IPS DF 6.9 (cell line): ENCODE results near the gene ABCG1.

Source experiments
- DNase-seq: peaks from one replicate; pipeline ENCODE4 v3.0.0-alpha.2; 2013; ENCODE audit warnings: low read depth, low spot score
- H3K27ac ChIP-seq: one replicate; pipeline ENCODE4 v1.5.1; 2013; ENCODE audit warnings: low read length, control low read depth
- H3K27me3 ChIP-seq: 2 replicates; pipeline ENCODE4 v1.6.1; 2013; ENCODE audit warnings: mild to moderate bottlenecking, low read length; ENCODE audit not compliant: control insufficient read depth, insufficient read depth
- H3K36me3 ChIP-seq: 2 replicates; pipeline ENCODE4 v1.6.1; 2013; ENCODE audit warnings: low read length; ENCODE audit not compliant: control insufficient read depth, insufficient read depth
- H3K4me1 ChIP-seq: 2 replicates; pipeline ENCODE4 v1.6.1; 2013; ENCODE audit warnings: low read length; ENCODE audit not compliant: control insufficient read depth, insufficient read depth
- H3K4me3 ChIP-seq: 2 replicates; pipeline ENCODE4 v1.5.1; 2013; ENCODE audit warnings: mild to moderate bottlenecking, low read length
- H3K9me3 ChIP-seq: 2 replicates; pipeline ENCODE4 v1.6.1; 2013; ENCODE audit warnings: low read length, inconsistent platforms; ENCODE audit not compliant: control insufficient read depth, insufficient read depth
- WGBS: extraction: QIAGEN DNeasy Blood & Tissue Kit; methylation state at CpG from one replicate; pipeline ENCODE4 v1.1.7; 2013; ENCODE audit warnings: mixed read lengths, missing lambda C conversion rate; ENCODE audit not compliant: insufficient read length, insufficient coverage; 5-methylcytosine and 5-hydroxymethylcytosine counted together

ABCG1 gene

DNA sequence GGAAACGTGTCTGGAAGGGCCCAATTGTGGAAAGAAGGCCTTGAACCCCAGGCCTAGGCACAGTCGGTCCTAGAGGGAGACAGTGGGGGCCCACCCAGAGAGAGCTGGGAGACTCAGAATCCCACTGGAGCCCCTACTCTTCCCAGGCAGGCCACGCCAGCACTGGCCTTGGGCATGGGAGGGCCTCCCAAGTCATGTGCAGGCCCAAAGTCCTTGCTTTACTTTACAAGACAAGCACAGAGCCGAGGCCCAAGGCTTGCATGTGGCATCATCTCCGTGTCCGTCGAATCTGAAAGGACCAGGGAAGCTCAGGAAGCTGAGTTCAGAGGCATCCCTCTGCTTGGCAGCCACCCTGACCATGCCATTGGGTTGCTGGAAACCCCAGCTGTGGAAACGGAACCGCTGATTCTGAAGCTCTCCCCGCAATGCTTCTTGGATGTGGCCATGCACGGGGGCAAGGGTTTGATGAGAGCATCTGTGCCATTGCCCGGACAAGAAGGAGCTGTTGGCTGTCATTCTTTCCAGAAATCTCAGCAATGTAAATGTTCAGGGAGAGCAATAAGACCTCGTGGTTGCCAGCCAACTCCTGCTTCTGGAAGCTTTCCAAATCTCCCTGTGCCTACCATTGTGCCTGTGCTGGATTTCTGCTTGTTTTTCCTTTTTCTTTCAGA, 32.8 kb downstream of the ABCG1 start:
- H3K4me3 ChIP-seq = no peak overlapping the region
- H3K27ac ChIP-seq = no peak overlapping the region
- no peaks in the 10 kb centered on the region for H3K36me3 ChIP-seq
- H3K27me3 ChIP-seq = no peaks in the 10 kb centered on the region
- H3K4me1 ChIP-seq = no peaks in the 10 kb centered on the region
- no CpG with 5 or more reads among the region's 13 CpGs for WGBS
- DNase-seq = no peak
- no peaks in the 10 kb centered on the region for H3K9me3 ChIP-seq

DNA sequence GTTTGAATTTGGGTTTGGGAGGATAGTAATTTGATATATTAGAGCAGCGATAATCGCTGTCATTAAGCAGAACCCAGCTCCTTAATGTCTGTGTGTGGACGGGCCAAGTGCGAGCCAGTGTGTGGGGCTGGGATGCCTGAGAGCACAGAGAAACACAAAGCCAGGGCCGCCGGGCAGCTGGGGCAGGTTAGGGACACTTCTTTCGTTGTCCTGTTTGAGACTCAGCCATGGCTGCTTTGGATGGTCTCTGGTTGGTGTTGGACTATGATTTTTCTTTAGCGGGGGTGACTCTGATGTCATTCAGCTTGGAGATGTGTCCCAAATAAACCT, 33.4 kb downstream of the ABCG1 start:
- no CpG with 5 or more reads among the region's 8 CpGs for WGBS
- Histone ChIP-seq H3K9me3 (no peaks in the 10 kb centered on the region), H3K4me1 (no peaks in the 10 kb centered on the region), H3K27me3 (no peaks in the 10 kb centered on the region), H3K36me3 (no peaks in the 10 kb centered on the region), H3K4me3 (no peak overlapping the region), H3K27ac (no peak overlapping the region)
- no peak for DNase-seq

DNA sequence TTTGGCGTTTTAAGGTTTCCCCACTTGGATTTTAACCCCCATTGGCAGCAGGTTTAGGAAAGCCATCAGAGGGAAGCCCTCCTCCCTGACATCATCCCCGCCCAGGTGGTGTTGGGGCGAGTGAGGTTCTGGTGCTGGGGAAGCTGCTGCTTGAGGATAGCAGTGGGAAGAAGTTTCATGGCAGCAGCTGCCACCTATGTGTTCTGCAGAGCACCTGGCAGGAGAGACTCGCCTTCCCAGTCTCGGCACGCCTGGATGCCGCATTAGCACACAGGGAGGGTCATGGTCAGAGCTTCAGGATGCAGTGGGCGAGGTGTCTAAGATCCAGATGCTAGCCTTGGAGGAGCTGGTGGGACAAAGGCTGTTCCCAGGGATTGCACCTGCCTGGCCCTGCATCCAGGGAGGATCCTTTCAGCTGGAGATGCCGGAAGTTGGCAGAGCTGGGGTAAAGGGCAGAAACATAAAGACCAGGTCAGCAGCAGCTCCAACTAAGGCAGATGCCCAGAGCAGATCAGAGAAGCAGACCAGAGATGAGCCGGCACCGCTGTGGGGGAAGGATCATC, 33.9 kb downstream of the ABCG1 start:
- no peaks in the 10 kb centered on the region for H3K9me3 ChIP-seq
- no peaks in the 10 kb centered on the region for H3K36me3 ChIP-seq
- H3K27ac ChIP-seq = no peak overlapping the region
- WGBS = no CpG with 5 or more reads among the region's 11 CpGs
- DNase-seq = no peak
- no peaks in the 10 kb centered on the region for H3K4me1 ChIP-seq
- no peak overlapping the region for H3K4me3 ChIP-seq
- H3K27me3 ChIP-seq = no peaks in the 10 kb centered on the region

DNA sequence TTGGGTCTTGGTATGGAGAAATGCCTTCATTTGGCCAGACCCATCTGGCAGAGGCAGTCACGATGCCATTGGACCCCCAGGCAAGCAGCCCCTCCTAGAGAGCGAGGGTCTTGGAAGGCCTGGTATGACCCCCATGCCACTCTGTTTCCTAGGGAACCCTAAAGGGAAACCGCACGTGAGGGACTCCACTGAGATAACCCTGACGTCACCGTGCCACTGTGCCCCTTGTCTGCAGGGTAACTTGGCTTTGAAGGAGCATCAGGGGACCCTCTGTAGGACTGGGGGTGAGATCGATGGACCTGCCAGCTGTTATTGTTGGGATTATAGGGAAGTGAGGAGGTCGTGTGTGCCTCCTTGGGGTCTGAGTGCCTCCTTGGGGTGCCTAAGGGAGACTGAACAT, 34.5 kb downstream of the ABCG1 start:
- no peak overlapping the region for H3K4me3 ChIP-seq
- no CpG with 5 or more reads among the region's 8 CpGs for WGBS
- no peaks in the 10 kb centered on the region for H3K36me3 ChIP-seq
- H3K27me3 ChIP-seq = no peaks in the 10 kb centered on the region
- H3K4me1 ChIP-seq = no peaks in the 10 kb centered on the region
- DNase-seq = no peak
- no peaks in the 10 kb centered on the region for H3K9me3 ChIP-seq
- H3K27ac ChIP-seq = no peak overlapping the region

DNA sequence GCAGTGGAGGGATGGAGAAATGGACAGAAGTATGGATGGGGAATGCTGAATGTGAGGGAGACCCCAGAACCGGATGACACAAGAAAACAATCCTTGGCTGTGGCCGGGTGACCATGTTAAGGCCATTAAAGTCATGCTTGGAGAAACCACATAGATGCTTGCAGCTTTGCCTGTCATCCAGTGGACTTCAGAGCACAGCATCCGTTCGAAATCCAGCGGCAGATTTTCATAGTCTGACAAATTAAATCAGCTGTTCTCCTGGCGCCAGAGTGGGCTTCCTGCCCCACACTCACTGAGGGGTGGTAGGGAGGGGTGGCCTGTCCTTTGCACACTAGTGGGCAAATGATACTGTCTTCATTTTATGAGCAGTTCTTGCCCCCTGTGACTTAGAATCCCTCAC, 35.1 kb downstream of the ABCG1 start:
- DNase-seq = no peak
- Histone ChIP-seq H3K4me1 (no peaks in the 10 kb centered on the region), H3K4me3 (no peak overlapping the region), H3K27ac (no peak overlapping the region), H3K9me3 (no peaks in the 10 kb centered on the region), H3K36me3 (no peaks in the 10 kb centered on the region), H3K27me3 (no peaks in the 10 kb centered on the region)
- no CpG with 5 or more reads among the region's 6 CpGs for WGBS

DNA sequence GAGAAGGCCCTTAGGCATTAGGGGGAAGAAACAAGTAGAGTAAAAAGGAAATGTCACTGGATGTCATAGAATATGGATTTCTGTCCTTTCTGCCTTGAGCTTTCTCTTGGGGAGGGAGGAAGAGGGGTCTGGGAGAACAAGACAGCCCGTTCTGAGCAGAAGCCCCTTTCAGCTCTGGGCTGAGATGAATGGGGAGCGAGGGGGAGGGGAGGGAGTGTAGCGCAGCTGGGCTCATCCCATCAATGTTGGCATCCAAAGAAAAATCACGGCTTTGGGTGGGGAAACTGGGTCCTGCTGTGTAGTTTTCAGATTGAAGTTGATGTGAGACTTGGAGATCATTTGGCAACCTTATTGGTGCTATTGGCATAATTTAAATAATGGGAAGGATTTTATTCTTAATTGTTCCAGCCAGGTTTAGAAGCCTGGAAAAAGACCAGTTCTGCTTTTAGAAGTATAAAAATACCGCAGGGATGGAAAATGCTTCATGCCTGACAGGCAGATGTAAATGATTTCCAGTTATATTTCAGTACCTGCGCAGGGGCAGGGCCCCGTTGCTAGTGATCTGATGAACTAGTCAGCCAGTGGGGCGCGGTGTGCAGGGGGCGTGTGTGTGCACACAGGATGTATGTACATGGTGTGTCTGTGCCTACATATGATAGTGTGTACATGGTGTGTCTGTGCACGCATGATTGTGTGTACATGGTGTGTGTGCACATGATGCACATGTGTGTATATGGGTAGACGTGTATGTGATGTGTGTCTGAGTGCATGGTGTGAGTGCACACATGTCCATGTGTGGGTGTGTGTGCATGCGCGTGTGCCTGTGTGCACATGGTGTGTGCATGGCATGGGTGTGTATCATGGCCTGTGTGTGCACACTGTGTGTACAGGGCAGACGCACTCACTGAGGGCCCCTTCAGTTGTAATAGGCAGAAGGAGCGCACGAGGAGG, 36.0 kb downstream of the ABCG1 start:
- no peaks in the 10 kb centered on the region for H3K9me3 ChIP-seq
- H3K27me3 ChIP-seq = no peaks in the 10 kb centered on the region
- no CpG with 5 or more reads among the region's 17 CpGs for WGBS
- H3K4me1 ChIP-seq = no peaks in the 10 kb centered on the region
- no peaks in the 10 kb centered on the region for H3K36me3 ChIP-seq
- no peak overlapping the region for H3K27ac ChIP-seq
- DNase-seq = no peak
- H3K4me3 ChIP-seq = no peak overlapping the region

DNA sequence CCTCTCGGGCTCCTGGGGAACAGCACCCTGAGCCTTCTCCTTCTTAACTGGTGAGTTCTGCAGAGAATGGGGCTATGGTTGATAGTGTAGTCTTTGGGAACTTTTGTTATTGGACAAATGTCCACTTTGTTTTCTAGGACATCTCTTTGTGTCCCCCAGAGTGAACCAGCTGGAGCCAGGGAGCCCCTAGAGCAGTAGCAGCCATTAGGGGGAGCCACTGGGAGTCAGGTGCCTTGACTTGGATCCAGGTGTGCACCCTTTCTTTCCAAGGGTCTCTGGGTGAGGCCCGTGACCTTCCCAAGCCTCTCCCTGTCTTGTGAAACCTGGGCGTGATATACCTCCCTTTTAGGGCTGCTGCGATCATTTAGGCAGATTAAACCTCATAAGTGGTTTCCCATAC, 36.9 kb downstream of the ABCG1 start:
- Histone ChIP-seq H3K9me3 (no peaks in the 10 kb centered on the region), H3K36me3 (no peaks in the 10 kb centered on the region), H3K27ac (no peak overlapping the region), H3K27me3 (no peaks in the 10 kb centered on the region), H3K4me3 (no peak overlapping the region), H3K4me1 (no peaks in the 10 kb centered on the region)
- no CpG with 5 or more reads among the region's 4 CpGs for WGBS
- no peak for DNase-seq

DNA sequence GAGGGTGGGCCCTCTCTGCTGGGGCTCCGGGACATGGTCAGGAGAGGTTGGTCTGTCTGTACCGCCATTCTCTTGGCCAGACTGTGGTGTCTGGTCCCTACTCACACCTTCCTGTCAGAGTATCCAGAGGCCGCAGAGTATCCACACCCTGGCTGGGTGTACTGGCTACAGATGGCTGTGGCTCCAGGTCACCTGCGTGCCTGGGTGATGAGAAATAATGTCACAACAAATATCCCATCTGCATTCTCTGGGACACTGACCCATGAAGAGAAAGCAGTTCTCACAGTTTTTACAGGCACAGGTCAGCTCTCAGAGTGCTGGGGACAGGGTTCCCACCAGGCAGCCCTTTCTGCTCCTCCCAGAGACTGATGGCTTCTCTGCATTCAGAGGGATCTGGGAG, 37.4 kb downstream of the ABCG1 start:
- Histone ChIP-seq H3K27me3 (no peaks in the 10 kb centered on the region), H3K9me3 (no peaks in the 10 kb centered on the region), H3K36me3 (no peaks in the 10 kb centered on the region), H3K27ac (no peak overlapping the region), H3K4me3 (no peak overlapping the region), H3K4me1 (no peaks in the 10 kb centered on the region)
- DNase-seq = no peak
- no CpG with 5 or more reads among the region's 4 CpGs for WGBS

DNA sequence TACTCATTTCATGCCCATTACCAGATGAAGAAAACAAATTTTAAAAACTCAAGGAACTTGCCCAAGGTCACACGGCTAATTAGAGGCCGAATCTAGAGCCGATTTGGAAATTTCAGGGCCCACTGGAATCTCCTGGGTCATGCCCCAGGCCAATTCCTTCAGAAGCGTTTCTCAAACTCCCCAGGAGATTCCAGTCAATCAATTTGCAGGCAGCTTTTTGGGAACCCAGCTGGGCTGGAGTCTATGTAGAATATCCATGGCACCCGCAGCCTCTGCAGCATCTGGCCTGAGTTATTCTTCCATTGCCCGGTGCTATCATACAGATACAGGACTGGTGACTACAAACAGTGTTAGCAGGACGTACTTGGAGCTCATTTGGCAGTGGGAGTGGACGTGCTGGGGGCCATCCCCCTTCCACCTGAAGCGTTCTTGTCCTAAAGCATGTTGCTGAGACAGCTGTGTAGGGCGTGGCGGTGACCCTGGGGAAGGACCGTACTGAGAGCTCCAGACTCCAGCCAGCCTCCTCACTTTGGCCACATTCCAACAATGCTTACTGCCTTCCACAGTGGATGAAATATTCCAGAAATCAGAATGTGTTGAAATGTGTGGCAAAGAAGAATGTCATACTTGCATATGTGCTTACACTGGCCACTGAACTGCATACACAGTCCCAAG, 38.3 kb downstream of the ABCG1 start:
- H3K4me1 ChIP-seq = no peaks in the 10 kb centered on the region
- no peaks in the 10 kb centered on the region for H3K27me3 ChIP-seq
- no CpG with 5 or more reads among the region's 12 CpGs for whole genome bisulfite sequencing
- no peak overlapping the region for H3K4me3 ChIP-seq
- no peak overlapping the region for H3K27ac ChIP-seq
- H3K36me3 ChIP-seq = no peaks in the 10 kb centered on the region
- no peak for DNase-seq
- H3K9me3 ChIP-seq = no peaks in the 10 kb centered on the region

DNA sequence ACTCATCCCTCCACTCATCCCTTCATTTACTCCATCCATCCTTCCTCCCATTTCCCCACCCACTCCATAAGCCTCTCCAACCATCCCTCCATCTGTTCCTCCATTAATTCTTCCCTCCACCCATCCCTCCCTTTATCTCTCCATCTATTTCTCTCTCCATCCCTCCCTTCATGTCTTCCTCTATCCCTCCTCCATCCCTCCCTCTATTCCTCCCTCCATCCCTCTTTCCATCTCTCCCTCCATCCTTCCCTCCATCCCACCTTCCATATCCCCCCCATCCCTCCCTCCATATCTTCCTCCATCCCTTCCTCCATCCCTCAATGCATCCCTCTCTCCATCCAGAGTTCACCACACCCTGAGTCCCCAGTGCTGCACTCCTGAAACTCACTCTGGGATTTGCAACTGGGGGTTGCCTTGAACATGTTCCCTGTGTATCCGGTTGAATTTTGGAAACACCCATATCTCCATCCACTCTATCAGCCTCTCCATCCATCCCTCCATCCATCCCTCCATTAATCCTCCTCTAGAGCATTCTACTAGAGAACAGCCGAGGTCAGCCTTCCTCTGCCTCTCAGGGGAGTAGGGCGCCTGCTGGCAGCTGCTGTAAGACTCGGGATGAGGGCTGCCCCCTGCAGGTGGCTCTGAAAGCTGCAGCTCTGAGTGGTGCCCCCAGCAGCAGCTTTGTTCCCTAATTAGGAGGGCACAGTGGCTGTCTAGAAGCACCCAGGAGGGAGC, 39.4 kb downstream of the ABCG1 start:
- H3K27ac ChIP-seq = no peak overlapping the region

More for the DNA sequence above, 39.4 kb downstream of the ABCG1 start:
- no peaks in the 10 kb centered on the region for H3K36me3 ChIP-seq
- no peak overlapping the region for H3K4me3 ChIP-seq
- H3K9me3 ChIP-seq = no peaks in the 10 kb centered on the region
- H3K4me1 ChIP-seq = peaks cover 1% of the 10 kb centered on the region; the same call in 1 of the 2 replicates
- no CpG with 5 or more reads among the region's 4 CpGs for WGBS
- no peak for DNase-seq
- H3K27me3 ChIP-seq = no peaks in the 10 kb centered on the region
